Endothelial cell of umbilical vein (primary cell): Measurements from ENCODE around the gene MRGPRG. TPM values are rescaled to one million over a fixed set of nuclear protein-coding genes. Genes with fewer than 3 reads are reported as not detected.

ENCODE experiments used
- BruUV-seq: library from RNA; stranded (reverse); fragments of 400-500 nt; replicated peaks from 2 replicates; lab custom pipeline; 2021; lab: Mats Ljungman, UMichigan
- CTCF ChIA-PET: fragments of 300-600, 350-600 bp; sonication (Branson Sonifier 250); formaldehyde crosslinking; loops from one replicate; lab custom pipeline; 2021; ENCODE audit warnings: antibody characterized with exemption, inconsistent platforms; lab: Charles Lee
- POLR2A ChIA-PET: fragments of 300-600, 350-600 bp; sonication (Branson Sonifier 250); formaldehyde crosslinking; loops from one replicate; lab custom pipeline; 2021; ENCODE audit warnings: antibody characterized with exemption, inconsistent platforms; lab: Charles Lee
- DNase-seq: peaks from one replicate; pipeline ENCODE4 v3.0.0-alpha.2; 2011; ENCODE audit warnings: low read depth, low spot score
- FAIRE-seq: peaks from 2 replicates; lab custom pipeline; 2011; peaks lifted over from hg19 to GRCh38; lab: Jason Lieb, UNC
- H2AFZ ChIP-seq: 2 replicates; pipeline ENCODE4 v1.6.0; 2012; ENCODE audit warnings: low read depth, low read length, control low read depth, inconsistent platforms
- H3K27ac ChIP-seq: 2 replicates; pipeline ENCODE4 v1.5.1; 2011; ENCODE audit warnings: low read depth, mild to moderate bottlenecking, control low read depth, low read length, moderate library complexity; ENCODE audit not compliant: insufficient read depth
- H3K27me3 ChIP-seq, 2 experiments: 2 replicates each; pipeline versions ENCODE4 v1.6.0 to v1.6.1; 2011; ENCODE audit warnings: low read length in 2 of 2, mixed read lengths in 1 of 2; ENCODE audit not compliant: control insufficient read depth in 2 of 2, insufficient read depth in 2 of 2
- H3K36me3 ChIP-seq, 2 experiments: 2 replicates in 1 of 2; 3 replicates in 1 of 2; pipeline ENCODE4 v1.5.1; 2011; ENCODE audit warnings: low read length in 2 of 2, mild to moderate bottlenecking in 1 of 2, moderate library complexity in 1 of 2; ENCODE audit not compliant: control insufficient read depth in 2 of 2, insufficient read depth in 2 of 2; ENCODE audit errors: extremely low read depth in 1 of 2
- H3K4me1 ChIP-seq: 3 replicates; pipeline ENCODE4 v1.5.1; 2011; ENCODE audit warnings: mild to moderate bottlenecking, low read length; ENCODE audit not compliant: control insufficient read depth, insufficient read depth; ENCODE audit errors: extremely low read depth
- H3K4me2 ChIP-seq: 2 replicates; pipeline ENCODE4 v1.6.1; 2011; ENCODE audit warnings: low read length, control low read depth, mixed read lengths; ENCODE audit not compliant: insufficient read depth
- H3K4me3 ChIP-seq, 3 experiments: fragments of 200-600 bp in 1 of 3; sonication (generic), shearing (Covaris generic) in 1 of 3; replicated peaks in 1 of 3; 2 replicates each; pipeline ENCODE4 v1.5.1; 2011 to 2016; ENCODE audit warnings: control low read depth in 3 of 3, low read length in 3 of 3, mild to moderate bottlenecking in 2 of 3, inconsistent platforms in 1 of 3, low read depth in 1 of 3, moderate library complexity in 1 of 3; ENCODE audit not compliant: insufficient read depth in 1 of 3
- H3K79me2 ChIP-seq: 2 replicates; pipeline ENCODE4 v1.6.0; 2012; ENCODE audit warnings: low read length, inconsistent platforms; ENCODE audit not compliant: control insufficient read depth, insufficient read depth
- H3K9ac ChIP-seq: replicated peaks from 2 replicates; pipeline ENCODE3; 2011; ENCODE audit warnings: low read length, control low read depth; ENCODE audit not compliant: insufficient read depth; ENCODE audit errors: extremely low read depth
- H3K9me1 ChIP-seq: replicated peaks from 3 replicates; pipeline ENCODE4 v1.6.0; 2011; ENCODE audit warnings: mild to moderate bottlenecking, low read length; ENCODE audit not compliant: control insufficient read depth, insufficient read depth; ENCODE audit errors: extremely low read depth
- H3K9me3 ChIP-seq: replicated peaks from 2 replicates; pipeline ENCODE4 v1.5.1; 2012; ENCODE audit warnings: low read length, inconsistent platforms; ENCODE audit not compliant: control insufficient read depth, insufficient read depth
- H4K20me1 ChIP-seq: replicated peaks from 2 replicates; pipeline ENCODE3; 2011; ENCODE audit warnings: mild to moderate bottlenecking, low read length; ENCODE audit not compliant: control insufficient read depth, insufficient read depth; ENCODE audit errors: extremely low read depth
- EZH2 ChIP-seq: IDR thresholded peaks from 2 replicates; pipeline ENCODE4 v1.6.1; 2012; ENCODE audit warnings: borderline replicate concordance, low read depth, mild to moderate bottlenecking, moderate library complexity, low read length, inconsistent platforms; ENCODE audit not compliant: severe bottlenecking
- FOS ChIP-seq: IDR thresholded peaks from 2 replicates; pipeline ENCODE4 v1.6.1; 2011; ENCODE audit warnings: mild to moderate bottlenecking, low read length, moderate library complexity, borderline replicate concordance; ENCODE audit not compliant: insufficient read depth
- GATA2 ChIP-seq: IDR thresholded peaks from 2 replicates; pipeline ENCODE4 v1.7.0; 2011; ENCODE audit warnings: low read depth, mild to moderate bottlenecking, moderate library complexity, mixed read lengths, low read length; ENCODE audit not compliant: insufficient read length, insufficient read depth
- JUN ChIP-seq: IDR thresholded peaks from 2 replicates; pipeline ENCODE4 v1.6.1; 2011; ENCODE audit warnings: borderline replicate concordance, low read depth; ENCODE audit not compliant: insufficient read length, insufficient read depth
- MAX ChIP-seq: IDR thresholded peaks from 2 replicates; pipeline ENCODE4 v1.6.1; 2011; ENCODE audit not compliant: insufficient read depth, insufficient read length
- MYC ChIP-seq: IDR thresholded peaks from one replicate; pipeline ENCODE4 v1.6.1; 2011; ENCODE audit warnings: mild to moderate bottlenecking, low read depth, low read length
- POLR2A ChIP-seq: IDR thresholded peaks from 2 replicates; pipeline ENCODE4 v1.6.1; 2012; ENCODE audit warnings: low read depth, mild to moderate bottlenecking, control low read depth, low read length
- POLR2AphosphoS5 ChIP-seq: IDR thresholded peaks from 2 replicates; pipeline ENCODE4 v1.6.1; 2012; ENCODE audit warnings: low read depth, mild to moderate bottlenecking, control low read depth, low read length, moderate library complexity; ENCODE audit not compliant: insufficient read depth
- dilution Hi-C: fragments of 300-500 bp; cut with MboI; formaldehyde crosslinking; loops from one replicate; pipeline ENCODE4 v1.15.0; 2019; ENCODE audit warnings: low sequenced_read_pairs; ENCODE audit not compliant: extremely low pct_ligation_motif_present
- intact Hi-C: fragments of 100-400 bp; cut with micrococcal nuclease; formaldehyde crosslinking; loops from one replicate; pipeline ENCODE4 v1.10.0; 2022
- polyA plus RNA-seq, 4 experiments: library from polyadenylated mRNA; depleted of rRNA in 3 of 4; stranded (reverse) in 3 of 4; unstranded in 1 of 4; fragments of >200 nt; gene quantifications; 2 replicates each; pipeline versions ENCODE4 v1.2.1 to v1.2.3, GENCODE V29; 2011 to 2012; ENCODE audit warnings: missing spikeins in 1 of 4
- total RNA-seq: library from RNA; stranded (reverse); gene quantifications from 2 replicates; pipeline ENCODE4 v1.2.3, GENCODE V29; 2021
- TF ChIP-seq, protein P1 (sequence below), 2 donors: IDR thresholded peaks; 1 replicate in 1 of 2; 2 replicates in 1 of 2; pipeline ENCODE4 v1.5.1; 2011; ENCODE audit warnings: low read length in 2 of 2, mild to moderate bottlenecking in 2 of 2, moderate library complexity in 2 of 2, control low read depth in 1 of 2, inconsistent platforms in 1 of 2, low read depth in 1 of 2; ENCODE audit not compliant: insufficient read depth in 1 of 2; ENCODE audit errors: extremely low read depth in 1 of 2

The MRGPRG gene
- total and polyA plus RNA-seq, 2 donors (not counting 3 experiments of a cell fraction or from before 2014, with no cell fraction given): not detected

- Histone ChIP-seq H3K27me3 (no peaks in the 10 kb centered on the region), H3K4me2 (no peak overlapping the region), H3K36me3 (no peaks in the 10 kb centered on the region), H3K4me1 (peaks cover 8% of the 10 kb centered on the region), H3K27ac (no peak overlapping the region), H3K4me3 (no peak overlapping the region), H3K9me1 (no peaks in the 10 kb centered on the region), H3K9me3 (no peaks in the 10 kb centered on the region), H4K20me1 (no peaks in the 10 kb centered on the region), H3K79me2 (no peaks in the 10 kb centered on the region), H3K9ac (no peak overlapping the region), H2AFZ (no peak overlapping the region)
- FAIRE-seq: no peak
- POLR2A ChIA-PET: no interaction called here
- intact Hi-C loops: no loop called here
- DNase-seq: no peak
- no peak for TF ChIP-seq EZH2
- TF ChIP-seq JUN: no peak
- no peak for TF ChIP-seq MAX
- no peak for TF ChIP-seq GATA2
- no peak for TF ChIP-seq FOS
- TF ChIP-seq MYC: no peak
- TF ChIP-seq, protein P1, sequence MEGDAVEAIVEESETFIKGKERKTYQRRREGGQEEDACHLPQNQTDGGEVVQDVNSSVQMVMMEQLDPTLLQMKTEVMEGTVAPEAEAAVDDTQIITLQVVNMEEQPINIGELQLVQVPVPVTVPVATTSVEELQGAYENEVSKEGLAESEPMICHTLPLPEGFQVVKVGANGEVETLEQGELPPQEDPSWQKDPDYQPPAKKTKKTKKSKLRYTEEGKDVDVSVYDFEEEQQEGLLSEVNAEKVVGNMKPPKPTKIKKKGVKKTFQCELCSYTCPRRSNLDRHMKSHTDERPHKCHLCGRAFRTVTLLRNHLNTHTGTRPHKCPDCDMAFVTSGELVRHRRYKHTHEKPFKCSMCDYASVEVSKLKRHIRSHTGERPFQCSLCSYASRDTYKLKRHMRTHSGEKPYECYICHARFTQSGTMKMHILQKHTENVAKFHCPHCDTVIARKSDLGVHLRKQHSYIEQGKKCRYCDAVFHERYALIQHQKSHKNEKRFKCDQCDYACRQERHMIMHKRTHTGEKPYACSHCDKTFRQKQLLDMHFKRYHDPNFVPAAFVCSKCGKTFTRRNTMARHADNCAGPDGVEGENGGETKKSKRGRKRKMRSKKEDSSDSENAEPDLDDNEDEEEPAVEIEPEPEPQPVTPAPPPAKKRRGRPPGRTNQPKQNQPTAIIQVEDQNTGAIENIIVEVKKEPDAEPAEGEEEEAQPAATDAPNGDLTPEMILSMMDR (IDR thresholded peaks at IDR 0.05; ENCODE audit: extremely low read depth in 1 of 2, insufficient read depth in 1 of 2, low read depth in 1 of 2, low read length in 2 of 2): no peak
- no peak for TF ChIP-seq POLR2AphosphoS5
- TF ChIP-seq POLR2A: no peak
- CTCF ChIA-PET: no interaction called here
- BruUV-seq: no TSS peak
- dilution Hi-C loops: no loop called here
These were observed 44.8 kb downstream of the MRGPRG start for GRCh38 chr11:3173795-3174194.
